Measurements from ENCODE around the gene XRCC2.

DNA sequence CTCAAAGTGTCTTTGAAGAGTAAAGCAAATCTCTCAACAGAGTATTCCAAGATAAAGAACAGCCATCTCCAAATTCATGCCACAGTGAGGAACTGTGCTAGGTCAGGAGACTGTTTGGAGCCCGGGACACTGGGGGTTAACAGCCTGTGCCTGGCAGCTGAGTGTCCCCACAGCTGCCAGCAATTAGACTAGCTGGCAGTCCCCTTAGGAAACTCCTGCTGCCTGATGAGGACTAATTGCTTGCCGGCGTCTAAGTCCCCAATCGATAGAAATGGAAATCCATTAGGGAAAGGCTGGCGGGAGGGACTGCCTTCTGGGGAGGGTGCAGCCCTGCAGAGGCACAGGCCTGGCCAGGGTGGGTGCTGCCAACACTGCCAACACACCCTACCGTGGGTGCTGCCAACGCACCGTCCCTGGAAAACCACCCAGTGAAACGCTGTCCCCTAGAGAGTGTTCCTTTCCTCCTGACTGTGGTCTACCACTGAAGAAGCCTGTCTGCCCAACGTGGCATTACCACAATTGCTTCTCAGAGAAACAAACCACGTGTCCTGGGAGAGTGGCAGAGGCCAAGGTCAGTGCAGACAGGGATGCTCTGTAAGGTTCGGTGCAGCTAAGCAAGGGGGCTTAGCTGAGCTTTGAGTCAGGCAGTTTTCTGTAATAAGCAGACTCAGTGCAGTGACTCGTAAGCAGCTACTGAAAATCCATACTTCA, 60.8 kb downstream of the XRCC2 start:
- no peak for TF ChIP-seq POLR2A (IDR thresholded peaks at IDR 0.05; ENCODE audit: low read depth, low read length)
- no peak for TF ChIP-seq POLR2AphosphoS5 (IDR thresholded peaks at IDR 0.05; ENCODE audit: low read depth, low read length)
- no peak for TF ChIP-seq TAF1 (IDR thresholded peaks at IDR 0.05; ENCODE audit: borderline replicate concordance, low read depth, low read length)
